ENCODE measurements around the gene PDIA5. TPM values are rescaled to one million over a fixed set of nuclear protein-coding genes. Genes with fewer than 3 reads are reported as not detected.

The PDIA5 gene
- total RNA-seq, 6 donors from 2014 or later: 25.1 to 38.8 (median 32.9) TPM

- peaks cover 0 to 37% (median 9%) of the 10 kb centered on the region in 4 donors for H3K36me3 ChIP-seq
- ATAC-seq (ENCODE audit: low FRiP score in 2 of 2) (no peak), DNase-seq (no peak)
- no peaks in the 10 kb centered on the region for H3K27me3 ChIP-seq
- WGBS, 2 donors: 73 to 80% methylated on average over 5 to 6 of the region's 6 CpGs
- peak overlapping the region in 2 of 4 donors; percentile 2 to 24 for H3K27ac ChIP-seq
- H3K4me3 ChIP-seq: no peak overlapping the region
- TF ChIP-seq CTCF (IDR thresholded peaks at IDR 0.05): no peak
- no peak for TF ChIP-seq POLR2A (IDR thresholded peaks at IDR 0.05)
- no peak for TF ChIP-seq POLR2AphosphoS5 (IDR thresholded peaks at IDR 0.05)
- no peak for TF ChIP-seq EP300 (IDR thresholded peaks at IDR 0.05)
- H3K9me3 ChIP-seq: no peaks in the 10 kb centered on the region
- peaks cover 22 to 39% (median 26%) of the 10 kb centered on the region in 4 donors for H3K4me1 ChIP-seq
Observed at GRCh38 chr3:123098426-123099330, 31.9 kb downstream of the PDIA5 start.

- peaks cover 0 to 38% (median 11%) of the 10 kb centered on the region in 4 donors for H3K36me3 ChIP-seq
Observed at GRCh38 chr3:123099331-123100192, 32.7 kb downstream of the PDIA5 start.

GRCh38 chr3:123100193-123100776, 33.5 kb downstream of the PDIA5 start:
- TF ChIP-seq POLR2A (IDR thresholded peaks at IDR 0.05) (no peak), POLR2AphosphoS5 (IDR thresholded peaks at IDR 0.05) (no peak), CTCF (IDR thresholded peaks at IDR 0.05) (no peak), EP300 (IDR thresholded peaks at IDR 0.05) (no peak)
- H3K9me3 ChIP-seq: no peaks in the 10 kb centered on the region
- H3K4me1 ChIP-seq: peaks cover 22 to 39% (median 26%) of the 10 kb centered on the region in 4 donors
- peaks cover 0 to 42% (median 15%) of the 10 kb centered on the region in 4 donors for H3K36me3 ChIP-seq
- WGBS, 2 donors: 80 to 85% methylated on average over 7 to 8 of the region's 8 CpGs
- H3K27ac ChIP-seq: no peak overlapping the region
- no peak for ATAC-seq (ENCODE audit: low FRiP score in 2 of 2)
- no peak overlapping the region for H3K4me3 ChIP-seq
- no peaks in the 10 kb centered on the region for H3K27me3 ChIP-seq
- DNase-seq: no peak

More at GRCh38 chr3:123099331-123100192, 32.7 kb downstream of the PDIA5 start:
- ATAC-seq (ENCODE audit: low FRiP score in 2 of 2): no peak
- DNase-seq: no peak
- 71 to 74% methylated on average over 7 to 12 of the region's 12 CpGs for WGBS, 2 donors
- Histone ChIP-seq H3K4me1 (peaks cover 22 to 39% (median 26%) of the 10 kb centered on the region in 4 donors), H3K27me3 (no peaks in the 10 kb centered on the region), H3K9me3 (no peaks in the 10 kb centered on the region), H3K27ac (peak overlapping the region in 1 of 4 donors; percentile 24), H3K4me3 (no peak overlapping the region)
- TF ChIP-seq EP300 (IDR thresholded peaks at IDR 0.05) (no peak), POLR2AphosphoS5 (IDR thresholded peaks at IDR 0.05) (no peak), CTCF (IDR thresholded peaks at IDR 0.05) (no peak), POLR2A (IDR thresholded peaks at IDR 0.05) (no peak)

GRCh38 chr3:123102249-123102648, 35.4 kb downstream of the PDIA5 start:
- ATAC-seq (ENCODE audit: low FRiP score in 2 of 2) (no peak), DNase-seq (no peak)
- Histone ChIP-seq H3K4me1 (peaks cover 13 to 27% (median 21%) of the 10 kb centered on the region in 4 donors), H3K27me3 (no peaks in the 10 kb centered on the region), H3K9me3 (no peaks in the 10 kb centered on the region), H3K36me3 (peaks cover 0 to 62% (median 27%) of the 10 kb centered on the region in 4 donors), H3K4me3 (no peak overlapping the region), H3K27ac (no peak overlapping the region)
- TF ChIP-seq POLR2AphosphoS5 (IDR thresholded peaks at IDR 0.05) (no peak), POLR2A (IDR thresholded peaks at IDR 0.05) (no peak), EP300 (IDR thresholded peaks at IDR 0.05) (no peak), CTCF (IDR thresholded peaks at IDR 0.05) (no peak)
- 90 to 93% methylated on average over 2 of the region's 2 CpGs for WGBS, 2 donors

Measured in upper lobe of left lung (tissue), 6 donors.